T-helper 2 cell treated with Interferon-gamma antibody and Interleukin-4, amounts not matched to agents 5 μg/mL and 100 μg/mL, for 36 hours (primary cell): ENCODE measurements around the gene SFXN4.
A peak's percentile ranks its signal among the peaks of the same experiment; 100 is the strongest.
"Not testable (repeated sequence)": the region's sequence is repeated elsewhere in the genome, so short reads cannot be mapped to it uniquely, and the experiment has no call there.

ENCODE experiments used
- DNase-seq: peaks from one replicate; pipeline ENCODE4 v3.0.0; 2021; ENCODE audit warnings: low spot score
- H3K27ac Mint-ChIP-seq: one replicate; pipeline ENCODE4 v1.8.0; 2021; ENCODE audit warnings: mild to moderate bottlenecking, mixed read lengths
- H3K27me3 Mint-ChIP-seq: one replicate; pipeline ENCODE4 v1.8.0; 2021; ENCODE audit warnings: low read depth, mixed read lengths
- H3K36me3 Mint-ChIP-seq: one replicate; pipeline ENCODE4 v1.8.0; 2021; ENCODE audit warnings: low read depth, mixed read lengths
- H3K4me1 Mint-ChIP-seq: one replicate; pipeline ENCODE4 v1.8.0; 2021; ENCODE audit warnings: low read depth, mixed read lengths
- H3K4me3 Mint-ChIP-seq: one replicate; pipeline ENCODE4 v1.8.0; 2022; ENCODE audit warnings: mild to moderate bottlenecking, moderate library complexity, mixed read lengths
- H3K9me3 Mint-ChIP-seq: one replicate; pipeline ENCODE4 v1.8.0; 2021; ENCODE audit warnings: mixed read lengths

SFXN4 gene

GRCh38 chr10:119120413-119120867, 45.1 kb downstream of the SFXN4 start:
- DNase-seq = no peak

DNA sequence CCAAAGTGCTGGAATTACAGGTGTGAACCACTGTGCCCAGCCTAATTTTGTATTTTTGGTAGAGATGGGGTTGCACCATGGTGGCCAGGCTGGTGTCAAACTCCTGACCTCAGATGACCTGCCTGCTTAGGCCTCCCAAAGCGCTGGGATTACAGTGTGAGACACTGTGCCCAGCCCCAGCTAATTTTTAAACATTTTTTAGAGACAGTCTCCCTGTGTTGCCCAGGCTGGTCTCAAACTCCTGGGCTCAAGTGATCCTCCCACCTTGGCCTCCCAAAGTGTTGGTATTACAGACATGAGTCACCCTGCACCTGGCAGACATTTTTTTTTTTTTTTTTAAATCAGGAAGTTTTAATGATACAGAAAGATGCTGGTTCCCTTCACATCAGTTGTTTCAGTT, 46.1 kb downstream of the SFXN4 start:
- Mint-ChIP-seq H3K36me3 (peaks cover 64% of the 10 kb centered on the region), H3K27me3 (no peaks in the 10 kb centered on the region), H3K27ac (peak overlapping the region; percentile 65), H3K4me1 (peaks cover 12% of the 10 kb centered on the region), H3K4me3 (no peak overlapping the region), H3K9me3 (no peaks in the 10 kb centered on the region)
- DNase-seq = no peak

More at GRCh38 chr10:119120413-119120867, 45.1 kb downstream of the SFXN4 start:
- Mint-ChIP-seq H3K27me3 (no peaks in the 10 kb centered on the region), H3K27ac (peak overlapping the region; percentile 10), H3K9me3 (no peaks in the 10 kb centered on the region), H3K4me3 (no peak overlapping the region), H3K36me3 (peaks cover 63% of the 10 kb centered on the region), H3K4me1 (peaks cover 11% of the 10 kb centered on the region)

DNA sequence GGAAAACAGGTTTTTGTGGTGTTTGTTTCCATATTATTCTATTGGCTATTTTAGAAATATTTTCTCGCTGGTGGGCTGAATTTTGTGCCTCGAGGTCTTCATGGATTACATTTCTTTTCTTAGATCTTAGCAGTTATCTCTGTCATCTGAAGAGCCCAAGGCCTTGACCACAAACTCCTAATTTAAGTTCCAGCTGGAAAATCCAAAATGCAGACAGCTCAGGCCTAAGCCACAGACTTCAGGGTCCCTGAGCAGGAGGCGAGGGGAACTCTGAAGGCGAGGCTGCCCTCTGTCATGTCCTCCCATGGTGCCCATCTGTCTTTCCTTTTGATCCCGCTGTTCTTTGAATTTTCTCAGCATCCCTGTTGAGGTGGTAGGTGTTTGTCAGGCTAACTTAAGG, 47.3 kb downstream of the SFXN4 start:
- peaks cover 74% of the 10 kb centered on the region for H3K36me3 Mint-ChIP-seq
- no peak overlapping the region for H3K27ac Mint-ChIP-seq
- no peaks in the 10 kb centered on the region for H3K27me3 Mint-ChIP-seq
- H3K4me1 Mint-ChIP-seq = peaks cover 20% of the 10 kb centered on the region
- H3K4me3 Mint-ChIP-seq = no peak overlapping the region
- no peak for DNase-seq
- H3K9me3 Mint-ChIP-seq = no peaks in the 10 kb centered on the region

- no peaks in the 10 kb centered on the region for H3K9me3 Mint-ChIP-seq
- no peak overlapping the region for H3K27ac Mint-ChIP-seq
- peaks cover 20% of the 10 kb centered on the region for H3K4me1 Mint-ChIP-seq
- DNase-seq = no peak
- H3K4me3 Mint-ChIP-seq = no peak overlapping the region
- no peaks in the 10 kb centered on the region for H3K27me3 Mint-ChIP-seq
- peaks cover 66% of the 10 kb centered on the region for H3K36me3 Mint-ChIP-seq
These were observed 49.1 kb downstream of the SFXN4 start for GRCh38 chr10:119116326-119116951.

DNA sequence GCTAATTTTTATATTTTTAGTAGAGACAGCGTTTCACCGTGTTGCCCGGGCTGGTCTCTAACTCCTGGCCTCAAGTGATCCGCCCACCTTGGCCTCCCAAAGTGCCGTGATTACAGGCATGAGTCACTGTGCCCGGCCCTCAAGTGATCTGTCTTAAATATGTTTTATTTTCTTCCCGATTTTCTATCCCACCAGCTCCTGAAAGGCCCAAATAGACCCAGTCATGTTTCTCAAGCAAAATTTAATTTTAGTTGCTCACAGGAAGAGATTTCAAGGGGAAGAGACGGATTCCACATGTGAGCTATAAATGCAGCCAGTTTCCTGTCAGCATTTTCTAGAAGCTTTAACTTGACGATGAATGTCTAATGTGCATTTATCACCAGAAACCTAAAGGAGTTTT, 49.6 kb downstream of the SFXN4 start:
- no peak overlapping the region for H3K4me3 Mint-ChIP-seq
- no peaks in the 10 kb centered on the region for H3K27me3 Mint-ChIP-seq
- H3K27ac Mint-ChIP-seq = no peak overlapping the region
- H3K4me1 Mint-ChIP-seq = peaks cover 20% of the 10 kb centered on the region
- no peaks in the 10 kb centered on the region for H3K9me3 Mint-ChIP-seq
- DNase-seq = no peak
- peaks cover 61% of the 10 kb centered on the region for H3K36me3 Mint-ChIP-seq

GRCh38 chr10:119113751-119114732, 51.5 kb downstream of the SFXN4 start:
- Mint-ChIP-seq H3K27ac (peak overlapping the region; percentile 61), H3K4me1 (peaks cover 12% of the 10 kb centered on the region), H3K36me3 (peaks cover 54% of the 10 kb centered on the region), H3K4me3 (no peak overlapping the region), H3K27me3 (no peaks in the 10 kb centered on the region), H3K9me3 (no peaks in the 10 kb centered on the region)
- no peak for DNase-seq

DNA sequence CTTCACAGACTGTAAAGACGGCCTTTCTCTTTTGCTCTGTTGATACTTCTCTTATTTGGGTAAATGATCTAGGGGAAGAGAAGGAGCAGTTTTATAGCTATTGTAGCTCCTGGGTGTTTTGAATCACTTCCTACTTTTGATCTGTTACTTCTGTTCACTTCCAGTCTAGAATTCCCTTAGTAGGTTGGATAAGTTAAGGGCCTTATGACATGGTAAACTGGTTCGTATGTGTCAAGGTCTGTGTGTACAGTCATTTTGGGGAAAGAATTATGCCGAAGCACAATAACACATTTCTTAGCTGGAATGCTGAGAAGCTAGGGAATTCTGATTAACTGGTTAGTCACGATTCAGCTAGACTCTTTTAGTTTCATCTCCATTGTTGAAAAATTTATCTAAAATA, 53.5 kb downstream of the SFXN4 start:
- no peaks in the 10 kb centered on the region for H3K9me3 Mint-ChIP-seq
- DNase-seq = no peak
- H3K4me1 Mint-ChIP-seq = peaks cover 17% of the 10 kb centered on the region
- H3K4me3 Mint-ChIP-seq = no peak overlapping the region
- H3K27ac Mint-ChIP-seq = no peak overlapping the region
- H3K27me3 Mint-ChIP-seq = no peaks in the 10 kb centered on the region
- H3K36me3 Mint-ChIP-seq = peaks cover 53% of the 10 kb centered on the region

GRCh38 chr10:119107771-119108170, 57.7 kb downstream of the SFXN4 start:
- H3K9me3 Mint-ChIP-seq, H3K4me3 Mint-ChIP-seq, H3K27ac Mint-ChIP-seq, H3K27me3 Mint-ChIP-seq, DNase-seq: not testable (repeated sequence)
- H3K4me1 Mint-ChIP-seq = peaks cover 21% of the 10 kb centered on the region
- peaks cover 36% of the 10 kb centered on the region for H3K36me3 Mint-ChIP-seq

GRCh38 chr10:119107106-119107505, 58.4 kb downstream of the SFXN4 start:
- peaks cover 35% of the 10 kb centered on the region for H3K36me3 Mint-ChIP-seq
- not testable (repeated sequence) for H3K27ac Mint-ChIP-seq, H3K27me3 Mint-ChIP-seq, H3K4me3 Mint-ChIP-seq, H3K9me3 Mint-ChIP-seq, DNase-seq
- peaks cover 24% of the 10 kb centered on the region for H3K4me1 Mint-ChIP-seq

- Mint-ChIP-seq H3K4me1 (peaks cover 27% of the 10 kb centered on the region), H3K27ac (peak overlapping the region; percentile 20), H3K36me3 (peaks cover 30% of the 10 kb centered on the region), H3K4me3 (peak overlapping the region; percentile 90)
- H3K9me3 Mint-ChIP-seq, H3K27me3 Mint-ChIP-seq, DNase-seq: not testable (repeated sequence)
These were observed 59.6 kb downstream of the SFXN4 start for GRCh38 chr10:119105899-119106298.

DNA sequence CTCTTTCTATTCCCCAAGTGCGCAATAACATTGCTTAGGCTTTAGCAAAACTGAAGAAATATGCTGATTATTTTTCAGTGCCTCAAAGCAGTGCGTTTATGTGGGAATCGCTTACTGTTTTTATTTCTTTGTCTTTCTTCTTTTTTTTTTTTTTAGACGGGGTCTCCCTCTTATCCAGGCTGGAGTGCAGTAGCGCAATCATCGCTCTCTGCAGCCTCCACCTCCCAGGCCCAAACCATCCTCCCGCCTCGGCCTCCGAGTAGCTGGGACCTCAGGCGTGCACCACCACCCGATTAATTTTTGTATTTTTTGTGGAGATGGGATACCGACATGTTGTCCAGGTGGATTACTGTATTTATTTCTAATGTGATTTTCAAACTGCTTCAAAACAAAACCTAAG, 60.4 kb downstream of the SFXN4 start:
- Mint-ChIP-seq H3K9me3 (no peaks in the 10 kb centered on the region), H3K27ac (peak overlapping the region; percentile 72), H3K4me3 (peak overlapping the region; percentile 90), H3K27me3 (no peaks in the 10 kb centered on the region), H3K4me1 (peaks cover 35% of the 10 kb centered on the region), H3K36me3 (peaks cover 29% of the 10 kb centered on the region)
- no peak for DNase-seq

- Mint-ChIP-seq H3K4me3 (peak overlapping the region; percentile 90), H3K27me3 (no peaks in the 10 kb centered on the region), H3K27ac (peak overlapping the region; percentile 26), H3K4me1 (peaks cover 36% of the 10 kb centered on the region), H3K9me3 (no peaks in the 10 kb centered on the region), H3K36me3 (peaks cover 24% of the 10 kb centered on the region)
- peak; percentile 10 for DNase-seq
These were observed 60.9 kb downstream of the SFXN4 start for GRCh38 chr10:119104654-119105015.

GRCh38 chr10:119103903-119104653, 61.4 kb downstream of the SFXN4 start, which contains the start of gene DENND10:
TSS of gene DENND10 (plus strand) at chr10:119104113. CDS start at chr10:119104143, 30 bp downstream.
- peak; percentile 69 for DNase-seq
- no peaks in the 10 kb centered on the region for H3K9me3 Mint-ChIP-seq
- H3K4me1 Mint-ChIP-seq = peaks cover 35% of the 10 kb centered on the region
- H3K4me3 Mint-ChIP-seq = peak within 1 kb of the TSS; percentile 90
- peak within 1 kb of the TSS; percentile 68 for H3K27ac Mint-ChIP-seq
- no peaks in the 10 kb centered on the region for H3K27me3 Mint-ChIP-seq
- H3K36me3 Mint-ChIP-seq = peaks cover 21% of the 10 kb centered on the region
